Fibroblast of lung (primary cell): ENCODE results near the gene LTBP4. TPM values are rescaled to one million over a fixed set of nuclear protein-coding genes. Genes with fewer than 3 reads are reported as not detected.

Experiments used
- DNase-seq, 2 donors: peaks; one replicate each; pipeline versions ENCODE4 v3.0.0 to v3.0.0-alpha.2; 2010; ENCODE audit warnings: low read depth in 2 of 2
- H2AFZ ChIP-seq: 2 replicates; pipeline ENCODE4 v1.5.1; 2012; ENCODE audit warnings: low read length, control low read depth, inconsistent platforms
- H3K27ac ChIP-seq: 2 replicates; pipeline ENCODE4 v1.5.1; 2011; ENCODE audit warnings: low read length, control low read depth; ENCODE audit not compliant: insufficient read depth
- H3K27me3 ChIP-seq: 2 replicates; pipeline ENCODE4 v1.5.1; 2011; ENCODE audit warnings: mild to moderate bottlenecking, low read length; ENCODE audit not compliant: control insufficient read depth, insufficient read depth
- H3K36me3 ChIP-seq: 2 replicates; pipeline ENCODE4 v1.5.1; 2011; ENCODE audit warnings: low read length; ENCODE audit not compliant: control insufficient read depth, insufficient read depth
- H3K4me1 ChIP-seq: 2 replicates; pipeline ENCODE4 v1.5.1; 2011; ENCODE audit warnings: low read length; ENCODE audit not compliant: control insufficient read depth, insufficient read depth; ENCODE audit errors: extremely low read depth
- H3K4me2 ChIP-seq: 2 replicates; pipeline ENCODE4 v1.5.1; 2011; ENCODE audit warnings: low read length, control low read depth; ENCODE audit not compliant: insufficient read depth; ENCODE audit errors: extremely low read depth
- H3K4me3 ChIP-seq, 4 experiments: fragments of 200-600 bp in 1 of 4; sonication (generic) in 1 of 4; replicated peaks in 1 of 4; 2 replicates each; pipeline ENCODE4 v1.5.1; 2011 to 2016; ENCODE audit warnings: low read length in 4 of 4, low read depth in 3 of 4, mild to moderate bottlenecking in 3 of 4, control low read depth in 2 of 4, inconsistent platforms in 1 of 4, mixed read lengths in 1 of 4; ENCODE audit not compliant: insufficient read depth in 1 of 4; ENCODE audit errors: control extremely low read depth in 1 of 4
- H3K79me2 ChIP-seq: 2 replicates; pipeline ENCODE4 v1.5.1; 2012; ENCODE audit warnings: mild to moderate bottlenecking, low read length, inconsistent platforms; ENCODE audit not compliant: control insufficient read depth, insufficient read depth
- H3K9ac ChIP-seq: 2 replicates; pipeline ENCODE4 v1.5.1; 2011; ENCODE audit warnings: mild to moderate bottlenecking, low read length, control low read depth; ENCODE audit not compliant: insufficient read depth
- H3K9me3 ChIP-seq: 2 replicates; pipeline ENCODE4 v1.5.1; 2012; ENCODE audit warnings: low read depth, low read length; ENCODE audit not compliant: control insufficient read depth, insufficient read depth
- H4K20me1 ChIP-seq: 2 replicates; pipeline ENCODE4 v1.5.1; 2011; ENCODE audit warnings: low read length; ENCODE audit not compliant: control insufficient read depth, insufficient read depth; ENCODE audit errors: extremely low read depth
- EZH2 ChIP-seq: IDR thresholded peaks from 2 replicates; pipeline ENCODE4 v1.5.1; 2012; ENCODE audit warnings: low read length, control low read depth, mild to moderate bottlenecking; ENCODE audit errors: missing control alignments
- polyA plus RNA-seq, 2 donors: library from polyadenylated mRNA; depleted of rRNA in 1 of 2; stranded (reverse) in 1 of 2; unstranded in 1 of 2; fragments of >200 nt; gene quantifications; 2 replicates each; pipeline ENCODE4 v1.2.1, GENCODE V29; 2011 to 2012; ENCODE audit warnings: missing spikeins in 1 of 2
- total RNA-seq: library from RNA; depleted of rRNA; stranded (reverse); fragments of >200 nt; gene quantifications from 2 replicates; pipeline ENCODE4 v1.2.1, GENCODE V29; 2014
- TF ChIP-seq, protein P1 (sequence below), 2 donors: IDR thresholded peaks in 1 of 2; conservative IDR thresholded peaks in 1 of 2; 1 replicate in 1 of 2; 2 replicates in 1 of 2; pipeline ENCODE4 v1.5.1; 2011 to 2012; ENCODE audit warnings: low read length in 2 of 2, control low read depth in 1 of 2, inconsistent platforms in 1 of 2, low read depth in 1 of 2, mild to moderate bottlenecking in 1 of 2

Gene LTBP4
- total and polyA plus RNA-seq, 2 donors (not counting 1 experiment from before 2014, with no cell fraction given): 31.7 to 46.4 TPM

DNA sequence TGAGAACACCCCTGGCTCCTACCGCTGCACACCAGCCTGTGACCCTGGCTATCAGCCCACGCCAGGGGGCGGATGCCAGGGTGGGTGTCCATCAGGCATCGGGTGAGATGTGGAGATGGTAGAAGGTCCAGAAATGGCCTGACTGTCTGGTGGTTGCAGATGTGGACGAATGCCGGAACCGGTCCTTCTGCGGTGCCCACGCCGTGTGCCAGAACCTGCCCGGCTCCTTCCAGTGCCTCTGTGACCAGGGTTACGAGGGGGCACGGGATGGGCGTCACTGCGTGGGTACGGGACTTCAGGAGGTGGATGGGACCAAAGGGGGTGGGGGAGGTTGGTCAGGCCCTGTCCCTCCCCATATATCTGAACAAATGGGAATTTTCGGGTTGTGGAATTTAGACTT, 15.8 kb downstream of the LTBP4 start:
- Histone ChIP-seq H3K9me3 (no peaks in the 10 kb centered on the region), H3K9ac (no peak overlapping the region), H3K4me3 (no peak overlapping the region), H3K79me2 (no peaks in the 10 kb centered on the region), H3K4me2 (no peak overlapping the region), H2AFZ (no peak overlapping the region), H4K20me1 (no peaks in the 10 kb centered on the region), H3K36me3 (peaks cover 6% of the 10 kb centered on the region), H3K4me1 (peaks cover 6% of the 10 kb centered on the region), H3K27me3 (no peaks in the 10 kb centered on the region), H3K27ac (no peak overlapping the region)
- no peak for DNase-seq
- TF ChIP-seq, protein P1, sequence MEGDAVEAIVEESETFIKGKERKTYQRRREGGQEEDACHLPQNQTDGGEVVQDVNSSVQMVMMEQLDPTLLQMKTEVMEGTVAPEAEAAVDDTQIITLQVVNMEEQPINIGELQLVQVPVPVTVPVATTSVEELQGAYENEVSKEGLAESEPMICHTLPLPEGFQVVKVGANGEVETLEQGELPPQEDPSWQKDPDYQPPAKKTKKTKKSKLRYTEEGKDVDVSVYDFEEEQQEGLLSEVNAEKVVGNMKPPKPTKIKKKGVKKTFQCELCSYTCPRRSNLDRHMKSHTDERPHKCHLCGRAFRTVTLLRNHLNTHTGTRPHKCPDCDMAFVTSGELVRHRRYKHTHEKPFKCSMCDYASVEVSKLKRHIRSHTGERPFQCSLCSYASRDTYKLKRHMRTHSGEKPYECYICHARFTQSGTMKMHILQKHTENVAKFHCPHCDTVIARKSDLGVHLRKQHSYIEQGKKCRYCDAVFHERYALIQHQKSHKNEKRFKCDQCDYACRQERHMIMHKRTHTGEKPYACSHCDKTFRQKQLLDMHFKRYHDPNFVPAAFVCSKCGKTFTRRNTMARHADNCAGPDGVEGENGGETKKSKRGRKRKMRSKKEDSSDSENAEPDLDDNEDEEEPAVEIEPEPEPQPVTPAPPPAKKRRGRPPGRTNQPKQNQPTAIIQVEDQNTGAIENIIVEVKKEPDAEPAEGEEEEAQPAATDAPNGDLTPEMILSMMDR (conservative IDR thresholded peaks at IDR 0.05 in 1 of 2, IDR thresholded peaks at IDR 0.05 in 1 of 2; ENCODE audit: low read depth in 1 of 2, low read length in 2 of 2): no peak
- no peak for TF ChIP-seq EZH2

DNA sequence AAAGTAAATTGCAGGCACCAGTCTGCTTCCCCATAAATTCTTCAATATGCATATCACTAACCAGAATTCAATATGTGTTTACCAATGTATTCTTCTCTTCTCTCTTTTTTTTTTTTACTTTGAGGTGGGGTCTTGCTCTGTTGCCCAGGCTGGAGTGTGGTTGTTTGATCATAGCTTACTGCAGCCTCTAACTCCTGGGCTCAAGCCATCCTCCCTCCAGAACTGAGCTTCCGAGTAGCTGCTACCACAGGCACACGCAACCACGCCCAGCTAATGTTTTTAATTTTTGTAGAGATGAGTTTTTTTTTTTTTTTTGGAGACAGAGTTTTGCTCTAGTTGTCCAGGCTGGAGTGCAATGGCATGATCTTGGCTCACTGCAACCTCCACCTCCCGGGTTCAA, 16.8 kb downstream of the LTBP4 start:
- Histone ChIP-seq H3K36me3 (peaks cover 8% of the 10 kb centered on the region), H3K9ac (no peak overlapping the region), H3K4me1 (peaks cover 6% of the 10 kb centered on the region), H3K4me3 (no peak overlapping the region), H3K27ac (no peak overlapping the region), H3K27me3 (no peaks in the 10 kb centered on the region), H2AFZ (no peak overlapping the region), H4K20me1 (no peaks in the 10 kb centered on the region), H3K9me3 (no peaks in the 10 kb centered on the region), H3K4me2 (no peak overlapping the region), H3K79me2 (no peaks in the 10 kb centered on the region)
- no peak for DNase-seq
- TF ChIP-seq EZH2: no peak
- TF ChIP-seq, protein P1 (conservative IDR thresholded peaks at IDR 0.05 in 1 of 2, IDR thresholded peaks at IDR 0.05 in 1 of 2; ENCODE audit: low read depth in 1 of 2, low read length in 2 of 2): no peak

DNA sequence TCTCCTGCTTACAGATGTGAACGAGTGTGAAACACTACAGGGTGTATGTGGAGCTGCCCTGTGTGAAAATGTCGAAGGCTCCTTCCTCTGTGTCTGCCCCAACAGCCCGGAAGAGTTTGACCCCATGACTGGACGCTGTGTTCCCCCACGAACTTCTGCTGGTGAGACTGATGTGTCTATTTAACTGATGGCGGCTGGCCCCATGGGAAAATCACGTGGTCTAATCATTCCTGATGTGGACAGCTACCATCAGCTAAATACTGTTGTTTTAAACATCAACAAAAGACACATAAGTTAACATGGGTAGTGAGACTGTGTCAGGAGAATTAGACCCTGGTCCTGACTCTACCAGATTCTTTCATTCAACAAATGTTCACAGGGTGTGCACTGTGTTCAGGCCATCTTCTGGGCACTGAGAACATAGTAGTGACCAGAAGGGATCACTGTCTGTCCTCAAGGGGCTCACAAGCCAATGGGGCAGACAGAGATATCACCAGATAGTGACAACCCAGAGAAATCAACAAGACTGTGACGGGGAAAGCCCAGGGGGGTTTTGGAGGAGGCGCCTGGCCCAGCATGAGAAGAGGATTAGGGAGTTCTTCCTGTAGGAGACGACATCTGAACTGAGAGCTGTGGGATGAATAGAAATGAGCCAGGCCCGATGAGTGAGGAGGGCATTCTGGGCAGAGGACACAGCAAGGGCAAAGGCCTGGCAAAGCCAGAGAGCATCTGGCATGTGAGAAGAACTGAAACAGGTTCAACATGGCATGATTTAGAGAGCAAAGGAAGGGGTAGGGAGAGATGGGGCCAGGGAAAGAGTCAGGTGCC, 18.4 kb downstream of the LTBP4 start:
- no peaks in the 10 kb centered on the region for H4K20me1 ChIP-seq

More for the DNA sequence above, 18.4 kb downstream of the LTBP4 start:
- Histone ChIP-seq H2AFZ (no peak overlapping the region), H3K4me1 (peaks cover 6% of the 10 kb centered on the region), H3K4me3 (no peak overlapping the region), H3K9ac (no peak overlapping the region), H3K4me2 (no peak overlapping the region), H3K27me3 (no peaks in the 10 kb centered on the region), H3K27ac (no peak overlapping the region), H3K36me3 (peaks cover 9% of the 10 kb centered on the region), H3K9me3 (no peaks in the 10 kb centered on the region), H3K79me2 (no peaks in the 10 kb centered on the region)
- no peak for TF ChIP-seq EZH2
- TF ChIP-seq, protein P1 (conservative IDR thresholded peaks at IDR 0.05 in 1 of 2, IDR thresholded peaks at IDR 0.05 in 1 of 2; ENCODE audit: low read depth in 1 of 2, low read length in 2 of 2): no peak
- no peak for DNase-seq
